Measurements from ENCODE around the gene TMEM163.
"Not testable (repeated sequence)": the region's sequence is repeated elsewhere in the genome, so short reads cannot be mapped to it uniquely, and the experiment has no call there.

TMEM163 gene

DNA sequence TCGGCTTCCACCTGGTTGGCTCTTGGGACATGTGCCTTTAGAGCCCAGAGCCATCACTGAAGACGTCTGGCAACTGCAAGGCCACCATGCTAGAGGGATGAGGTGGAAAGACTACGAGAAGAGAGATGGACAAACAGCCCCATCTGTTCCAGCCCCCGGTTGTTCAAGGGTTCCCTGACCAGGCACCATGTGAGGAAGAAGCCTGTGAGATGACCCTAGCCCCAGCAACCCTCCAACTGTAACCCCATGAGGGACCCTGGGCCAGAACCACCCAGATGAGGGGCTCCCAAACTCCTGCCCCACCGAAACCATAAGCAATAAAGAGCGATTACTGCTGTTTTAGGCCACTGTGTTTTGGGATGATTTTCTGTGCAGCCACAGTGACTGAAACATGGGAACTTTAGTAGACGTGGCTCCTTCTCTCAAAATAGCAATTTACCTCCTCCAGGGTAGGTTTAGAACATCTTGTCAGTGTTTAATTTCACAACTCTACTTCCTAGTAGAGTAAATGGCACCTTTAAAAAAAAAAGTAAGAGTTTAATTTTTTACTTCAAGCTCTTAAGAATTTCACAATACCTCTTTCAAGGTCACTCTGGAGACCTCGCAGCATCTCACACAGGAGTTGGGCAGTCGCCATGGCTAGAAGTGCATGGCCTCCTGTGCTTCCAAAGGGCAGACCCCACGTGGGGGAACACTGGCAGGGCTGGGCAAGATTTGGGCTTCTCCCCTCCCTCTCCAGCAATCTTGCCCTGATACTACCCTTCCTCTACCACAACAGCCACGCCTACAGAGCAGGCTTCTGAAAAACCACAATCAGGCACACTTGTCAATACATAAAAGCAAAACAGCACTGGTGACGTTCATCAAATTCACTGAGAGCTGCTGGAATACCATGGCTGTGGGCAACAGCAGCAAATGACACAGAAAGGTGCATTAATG, 48.8 kb downstream of the TMEM163 start:
- Mint-ChIP-seq H3K27ac (peak overlapping the region; percentile 77), H3K9me3 (no peaks in the 10 kb centered on the region), H3K4me1 (ENCODE audit: low read depth) (peaks cover 54% of the 10 kb centered on the region), H3K4me3 (peak overlapping the region; percentile 61), H3K36me3 (ENCODE audit: low read depth) (peaks cover 3% of the 10 kb centered on the region), H3K27me3 (ENCODE audit: low read depth) (peaks cover 38% of the 10 kb centered on the region)

DNA sequence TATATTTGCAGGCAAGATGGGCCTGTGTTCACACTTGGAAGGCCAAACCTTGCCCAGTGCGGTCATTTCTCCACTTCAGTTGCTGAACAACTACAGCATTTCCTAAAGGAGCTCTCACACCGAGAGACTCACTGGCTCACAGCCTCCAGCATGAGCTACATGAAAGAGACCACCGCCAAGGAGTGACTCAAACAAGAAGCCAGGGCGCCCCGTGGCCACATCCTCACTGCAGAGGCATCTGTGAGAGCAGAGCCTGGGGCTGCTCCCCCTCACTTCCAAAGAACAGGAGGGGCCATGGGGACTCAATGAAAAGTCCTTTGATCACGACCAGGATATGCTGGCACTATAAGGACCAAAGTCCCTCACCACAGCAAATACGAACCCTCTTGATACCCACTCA, 50.0 kb downstream of the TMEM163 start:
- Mint-ChIP-seq H3K4me1 (ENCODE audit: low read depth) (peaks cover 54% of the 10 kb centered on the region), H3K27me3 (ENCODE audit: low read depth) (peaks cover 38% of the 10 kb centered on the region), H3K36me3 (ENCODE audit: low read depth) (peaks cover 3% of the 10 kb centered on the region), H3K27ac (peak overlapping the region; percentile 77), H3K9me3 (no peaks in the 10 kb centered on the region), H3K4me3 (peak overlapping the region; percentile 43)

GRCh38 chr2:134667541-134667940, 51.3 kb downstream of the TMEM163 start:
- peaks cover 36% of the 10 kb centered on the region for H3K27me3 Mint-ChIP-seq (ENCODE audit: low read depth)
- H3K4me3 Mint-ChIP-seq: no peak overlapping the region
- no peaks in the 10 kb centered on the region for H3K9me3 Mint-ChIP-seq
- peaks cover 54% of the 10 kb centered on the region for H3K4me1 Mint-ChIP-seq (ENCODE audit: low read depth)
- peaks cover 3% of the 10 kb centered on the region for H3K36me3 Mint-ChIP-seq (ENCODE audit: low read depth)
- H3K27ac Mint-ChIP-seq: peak overlapping the region; percentile 9

- H3K4me1 Mint-ChIP-seq (ENCODE audit: low read depth): peaks cover 54% of the 10 kb centered on the region
- peaks cover 37% of the 10 kb centered on the region for H3K27me3 Mint-ChIP-seq (ENCODE audit: low read depth)
- H3K9me3 Mint-ChIP-seq: no peaks in the 10 kb centered on the region
- no peak overlapping the region for H3K4me3 Mint-ChIP-seq
- peaks cover 3% of the 10 kb centered on the region for H3K36me3 Mint-ChIP-seq (ENCODE audit: low read depth)
- no peak overlapping the region for H3K27ac Mint-ChIP-seq
These were observed 51.7 kb downstream of the TMEM163 start for GRCh38 chr2:134667081-134667480.

DNA sequence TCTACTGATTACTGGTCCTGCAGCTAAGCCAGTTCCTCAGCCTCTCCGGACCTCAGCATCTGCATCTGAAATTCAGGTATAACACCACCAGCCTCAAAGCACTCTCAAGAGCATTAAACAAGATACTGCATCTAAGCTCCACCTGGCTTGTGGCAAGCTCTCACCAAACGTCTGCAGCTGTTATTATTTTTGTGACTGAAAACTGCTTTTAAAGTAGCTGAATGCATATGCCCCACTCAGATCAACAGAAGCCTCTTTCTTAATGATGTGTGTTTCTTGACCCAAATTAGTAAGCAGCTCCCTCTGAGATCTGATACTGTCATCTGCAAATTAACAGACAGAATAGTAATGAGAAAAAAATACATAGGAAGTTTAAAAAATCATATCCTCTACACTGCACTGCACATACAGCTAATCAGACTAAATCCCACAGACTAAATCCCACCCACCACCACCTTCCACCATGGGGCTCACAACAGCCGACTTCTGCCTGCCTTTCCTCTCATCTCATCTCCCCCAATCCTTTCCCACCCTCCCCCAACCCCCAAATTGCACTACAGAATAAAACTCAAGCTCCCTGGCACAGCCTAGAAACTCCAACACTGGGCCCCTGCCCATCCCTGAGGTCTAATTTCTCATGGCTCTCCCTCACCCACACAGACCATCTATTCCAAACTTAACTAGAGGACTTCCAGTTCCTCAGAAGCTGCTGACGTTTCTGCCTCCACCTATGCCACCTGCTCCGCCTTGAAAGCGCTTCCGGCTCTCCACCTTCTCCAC, 52.9 kb downstream of the TMEM163 start:
- H3K36me3 Mint-ChIP-seq (ENCODE audit: low read depth): peaks cover 3% of the 10 kb centered on the region
- no peak overlapping the region for H3K27ac Mint-ChIP-seq
- peaks cover 46% of the 10 kb centered on the region for H3K4me1 Mint-ChIP-seq (ENCODE audit: low read depth)
- no peaks in the 10 kb centered on the region for H3K9me3 Mint-ChIP-seq
- H3K4me3 Mint-ChIP-seq: no peak overlapping the region
- H3K27me3 Mint-ChIP-seq (ENCODE audit: low read depth): peaks cover 38% of the 10 kb centered on the region

DNA sequence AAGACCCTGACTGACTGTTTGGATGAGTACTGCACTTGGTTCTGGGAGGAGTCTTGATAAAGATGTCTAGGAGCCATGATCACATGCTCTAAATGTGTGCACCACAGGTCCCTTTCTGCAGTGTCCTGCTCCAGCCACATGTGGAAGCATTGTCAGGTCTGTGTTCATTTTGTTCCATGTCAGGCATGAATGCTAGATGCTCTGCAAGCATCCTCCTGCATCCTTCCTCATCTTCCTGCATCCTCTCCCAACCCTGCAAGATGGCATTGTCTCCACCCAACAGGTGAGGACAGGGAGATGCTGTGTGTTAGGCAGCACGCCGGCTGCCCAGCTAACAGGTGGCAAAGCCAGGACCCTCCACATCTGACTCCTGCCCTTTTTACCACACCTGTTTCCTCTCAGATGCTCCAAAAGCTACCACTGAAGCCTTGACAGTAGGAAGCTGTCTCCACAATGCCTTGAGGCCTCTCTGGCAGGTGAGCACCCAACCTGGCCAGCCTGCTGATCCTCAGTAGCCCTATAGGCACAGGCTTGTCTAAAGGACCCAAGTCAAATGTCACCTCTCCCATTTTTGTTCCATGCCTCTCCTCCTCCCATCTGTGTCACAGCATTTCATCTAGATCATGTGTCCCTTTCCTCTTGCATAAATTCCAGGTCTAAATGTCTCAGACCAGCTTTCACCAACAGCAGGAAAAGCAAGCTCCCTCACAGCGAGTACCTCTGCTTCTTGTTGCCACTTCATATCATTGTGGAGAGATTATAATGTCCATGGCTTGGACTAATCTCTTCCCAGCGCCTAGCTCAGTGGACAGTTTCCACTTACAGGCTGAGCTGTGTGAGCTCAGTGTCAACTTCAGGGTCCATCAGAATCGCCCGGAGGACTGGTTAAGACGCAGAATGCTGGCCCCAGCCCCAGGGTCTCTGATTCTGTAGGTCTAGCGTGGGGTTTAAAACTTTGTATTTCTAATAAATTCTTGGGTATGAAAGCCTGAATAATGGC, 55.0 kb downstream of the TMEM163 start:
- H3K9me3 Mint-ChIP-seq: no peaks in the 10 kb centered on the region
- peaks cover 3% of the 10 kb centered on the region for H3K36me3 Mint-ChIP-seq (ENCODE audit: low read depth)
- H3K4me1 Mint-ChIP-seq (ENCODE audit: low read depth): peaks cover 29% of the 10 kb centered on the region
- no peak overlapping the region for H3K27ac Mint-ChIP-seq
- H3K27me3 Mint-ChIP-seq (ENCODE audit: low read depth): peaks cover 43% of the 10 kb centered on the region
- H3K4me3 Mint-ChIP-seq: no peak overlapping the region

- H3K27me3 Mint-ChIP-seq (ENCODE audit: low read depth): peaks cover 43% of the 10 kb centered on the region
- no peak overlapping the region for H3K4me3 Mint-ChIP-seq
- H3K9me3 Mint-ChIP-seq: no peaks in the 10 kb centered on the region
- peaks cover 22% of the 10 kb centered on the region for H3K4me1 Mint-ChIP-seq (ENCODE audit: low read depth)
- H3K36me3 Mint-ChIP-seq (ENCODE audit: low read depth): peaks cover 3% of the 10 kb centered on the region
- no peak overlapping the region for H3K27ac Mint-ChIP-seq
These were observed 56.0 kb downstream of the TMEM163 start for GRCh38 chr2:134662751-134663150.

GRCh38 chr2:134660626-134661402, 58.0 kb downstream of the TMEM163 start:
- Mint-ChIP-seq H3K27me3 (ENCODE audit: low read depth) (peaks cover 30% of the 10 kb centered on the region), H3K36me3 (ENCODE audit: low read depth) (peaks cover 3% of the 10 kb centered on the region), H3K27ac (no peak overlapping the region), H3K4me1 (ENCODE audit: low read depth) (peaks cover 13% of the 10 kb centered on the region), H3K9me3 (peaks cover 10% of the 10 kb centered on the region), H3K4me3 (no peak overlapping the region)

DNA sequence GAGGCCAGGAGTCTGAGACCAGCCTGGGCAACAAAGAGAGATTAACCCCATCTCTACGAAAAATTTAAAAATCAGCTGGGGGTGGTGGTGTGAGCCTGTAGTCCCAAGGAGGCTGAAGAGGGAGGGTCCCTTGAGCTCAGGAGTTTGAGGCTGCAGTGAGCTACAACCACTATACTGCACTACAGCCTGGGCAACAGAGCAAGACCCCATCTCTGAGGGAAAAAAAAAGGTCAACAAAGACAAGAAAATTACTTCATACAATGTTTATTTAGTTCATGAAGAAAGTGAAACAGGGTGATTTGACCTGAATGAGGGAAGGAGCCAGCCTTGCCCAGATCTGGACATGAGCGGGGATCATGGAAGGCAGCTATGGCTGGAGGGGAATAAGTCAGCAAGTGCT, 59.1 kb downstream of the TMEM163 start:
- peaks cover 24% of the 10 kb centered on the region for H3K27me3 Mint-ChIP-seq (ENCODE audit: low read depth)
- H3K27ac Mint-ChIP-seq: peak overlapping the region; percentile 44
- H3K4me1 Mint-ChIP-seq (ENCODE audit: low read depth): peaks cover 8% of the 10 kb centered on the region
- H3K9me3 Mint-ChIP-seq: peaks cover 10% of the 10 kb centered on the region
- no peak overlapping the region for H3K4me3 Mint-ChIP-seq
- H3K36me3 Mint-ChIP-seq (ENCODE audit: low read depth): peaks cover 3% of the 10 kb centered on the region

- H3K9me3 Mint-ChIP-seq: peaks cover 10% of the 10 kb centered on the region
- H3K27me3 Mint-ChIP-seq (ENCODE audit: low read depth): peaks cover 8% of the 10 kb centered on the region
- H3K4me1 Mint-ChIP-seq (ENCODE audit: low read depth): peaks cover 8% of the 10 kb centered on the region
- H3K36me3 Mint-ChIP-seq (ENCODE audit: low read depth): peaks cover 3% of the 10 kb centered on the region
- no peak overlapping the region for H3K27ac Mint-ChIP-seq
- no peak overlapping the region for H3K4me3 Mint-ChIP-seq
These were observed 61.0 kb downstream of the TMEM163 start for GRCh38 chr2:134657650-134658250.

DNA sequence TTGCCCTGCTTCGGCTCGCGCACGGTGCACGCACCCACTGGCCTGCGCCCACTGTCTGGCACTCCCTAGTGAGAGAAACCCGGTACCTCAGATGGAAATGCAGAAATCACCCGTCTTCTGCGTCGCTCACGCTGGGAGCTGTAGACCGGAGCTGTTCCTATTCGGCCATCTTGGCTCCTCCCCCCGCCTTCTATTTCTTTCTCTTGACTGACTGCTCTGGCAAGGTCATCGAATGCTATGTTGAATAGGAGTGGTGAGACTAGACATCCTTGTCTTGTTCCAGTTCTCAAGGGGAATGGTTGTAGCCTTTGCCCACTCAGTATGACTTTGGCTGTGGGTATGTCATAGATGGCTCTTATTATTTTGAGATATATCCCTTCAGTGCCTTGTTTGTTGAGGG, 62.4 kb downstream of the TMEM163 start:
- not testable (repeated sequence) for H3K9me3 Mint-ChIP-seq; H3K27ac Mint-ChIP-seq; H3K4me3 Mint-ChIP-seq; H3K4me1 Mint-ChIP-seq (ENCODE audit: low read depth); H3K36me3 Mint-ChIP-seq (ENCODE audit: low read depth); H3K27me3 Mint-ChIP-seq (ENCODE audit: low read depth)

DNA sequence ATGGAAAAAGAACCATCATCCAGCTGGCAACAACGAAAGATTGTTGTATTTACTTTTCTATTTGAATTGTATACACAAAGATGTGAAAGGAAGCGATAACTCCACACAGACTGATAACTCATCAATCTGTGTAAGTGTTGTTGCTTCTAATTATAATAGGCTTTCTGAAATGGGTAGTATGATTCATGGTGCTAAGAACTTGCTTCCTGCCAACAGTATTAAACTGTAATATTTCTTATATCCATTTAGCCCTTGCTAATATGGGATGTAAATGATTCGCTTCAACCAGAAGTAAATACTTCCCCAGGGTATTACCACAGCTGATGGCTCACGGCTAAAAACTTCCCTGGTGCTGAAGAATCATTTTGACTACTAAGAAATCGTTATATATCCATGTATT, 70.2 kb downstream of the TMEM163 start:
- Mint-ChIP-seq H3K36me3 (ENCODE audit: low read depth) (no peaks in the 10 kb centered on the region), H3K27me3 (ENCODE audit: low read depth) (no peaks in the 10 kb centered on the region), H3K4me1 (ENCODE audit: low read depth) (no peaks in the 10 kb centered on the region), H3K4me3 (no peak overlapping the region), H3K9me3 (no peaks in the 10 kb centered on the region), H3K27ac (no peak overlapping the region)

DNA sequence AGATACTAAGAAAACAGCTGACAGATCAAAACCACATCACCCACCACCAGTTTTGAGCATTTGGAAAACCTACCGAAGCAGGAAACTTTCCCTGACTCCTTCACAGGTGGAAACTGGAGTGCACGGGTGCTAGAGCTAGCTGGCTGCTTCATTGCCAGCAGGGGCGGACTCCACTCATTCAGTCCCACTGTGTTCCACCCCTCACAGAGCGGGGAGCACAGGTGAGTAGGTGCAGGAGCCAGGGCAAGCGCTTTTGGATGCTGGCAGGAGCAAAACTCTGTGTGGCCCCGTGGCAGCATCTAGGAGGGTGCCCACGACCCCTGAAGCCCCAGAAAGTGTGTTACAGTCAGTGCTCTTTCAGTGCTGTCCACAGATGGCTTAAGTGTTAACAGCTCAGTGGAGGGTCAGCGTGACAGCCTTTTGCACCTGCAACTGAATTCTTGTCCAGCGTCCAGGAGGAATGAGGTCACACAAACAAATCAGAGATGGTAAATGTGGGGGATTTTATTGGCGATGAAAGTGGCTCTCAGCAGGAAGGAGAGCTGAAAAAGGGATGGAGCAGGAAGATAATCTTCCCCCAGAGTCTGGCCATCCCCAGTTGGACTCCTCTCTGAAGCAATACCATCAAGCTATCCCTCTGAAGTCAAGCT, 71.1 kb downstream of the TMEM163 start:
- Mint-ChIP-seq H3K9me3 (no peaks in the 10 kb centered on the region), H3K4me1 (ENCODE audit: low read depth) (no peaks in the 10 kb centered on the region), H3K27me3 (ENCODE audit: low read depth) (no peaks in the 10 kb centered on the region), H3K4me3 (no peak overlapping the region), H3K27ac (no peak overlapping the region), H3K36me3 (ENCODE audit: low read depth) (no peaks in the 10 kb centered on the region)
